Right atrium auricular region (tissue), 2 donors: ENCODE results near the gene CHPF2. TPM values are rescaled to one million over a fixed set of nuclear protein-coding genes. Genes with fewer than 3 reads are reported as not detected.
A peak's percentile ranks its signal among the peaks of the same experiment; 100 is the strongest.

ENCODE experiments used
- DNase-seq: peaks from one replicate; pipeline ENCODE4 v3.0.0-alpha.2; 2019; ENCODE audit warnings: low spot score
- H3K27ac ChIP-seq, 2 donors: fragments of 200-600 bp; sonication (generic); 1 replicate in 1 of 2; 2 replicates in 1 of 2; pipeline ENCODE4 v1.5.1; 2016 to 2019
- H3K27me3 ChIP-seq, 2 donors: fragments of 200-600 bp; sonication (generic); one replicate each; pipeline versions ENCODE4 v1.5.1 to v1.6.0; 2017 to 2019
- H3K36me3 ChIP-seq: fragments of 200-600 bp; sonication (generic); one replicate; pipeline ENCODE4 v1.5.1; 2016
- H3K4me1 ChIP-seq, 2 donors: fragments of 200-600 bp; sonication (generic); one replicate each; pipeline versions ENCODE4 v1.5.1 to v1.6.0; 2017 to 2019
- H3K4me3 ChIP-seq, 2 donors: fragments of 200-600 bp; sonication (generic); 1 replicate in 1 of 2; 2 replicates in 1 of 2; pipeline ENCODE4 v1.5.1; 2017 to 2019; ENCODE audit warnings: mild to moderate bottlenecking in 1 of 2, moderate library complexity in 1 of 2
- H3K9me3 ChIP-seq, 2 donors: fragments of 200-600 bp; sonication (generic); one replicate each; pipeline ENCODE4 v1.5.1; 2019
- total RNA-seq, 2 donors: library from RNA; depleted of rRNA; stranded (reverse); fragments of >200 nt; gene quantifications; one replicate each; pipeline ENCODE4 v1.1.0, GENCODE V29; 2016
- TF ChIP-seq, protein P1 (sequence below), 2 donors: fragments of 200-600 bp; sonication (generic); IDR thresholded peaks; one replicate each; pipeline ENCODE4 v1.5.1; 2019; ENCODE audit warnings: antibody characterized with exemption in 2 of 2

The CHPF2 gene
- total RNA-seq, 2 donors from 2014 or later: 24.7 to 38.1 TPM

DNA sequence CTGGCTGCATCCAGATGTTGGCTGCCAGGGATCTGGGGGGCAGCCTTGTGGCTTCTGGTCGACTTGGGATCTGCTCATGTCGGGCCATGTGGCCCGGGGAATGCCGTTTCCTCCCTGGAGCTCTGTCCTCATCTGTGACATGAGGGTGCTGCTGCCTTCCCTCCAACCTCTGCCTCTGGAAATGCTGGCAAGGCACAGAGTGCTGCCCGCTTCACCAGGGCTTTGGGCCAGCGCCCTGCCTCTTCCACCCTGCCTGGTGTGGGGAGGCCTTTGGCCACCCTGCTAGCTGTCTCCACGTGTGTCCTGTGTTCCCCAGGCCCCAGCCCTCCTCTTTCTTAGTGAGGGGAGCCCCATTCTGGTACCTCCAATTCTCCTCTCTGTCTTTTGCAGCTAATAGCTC lies 22.0 kb downstream of the CHPF2 start:
- TF ChIP-seq, protein P1, sequence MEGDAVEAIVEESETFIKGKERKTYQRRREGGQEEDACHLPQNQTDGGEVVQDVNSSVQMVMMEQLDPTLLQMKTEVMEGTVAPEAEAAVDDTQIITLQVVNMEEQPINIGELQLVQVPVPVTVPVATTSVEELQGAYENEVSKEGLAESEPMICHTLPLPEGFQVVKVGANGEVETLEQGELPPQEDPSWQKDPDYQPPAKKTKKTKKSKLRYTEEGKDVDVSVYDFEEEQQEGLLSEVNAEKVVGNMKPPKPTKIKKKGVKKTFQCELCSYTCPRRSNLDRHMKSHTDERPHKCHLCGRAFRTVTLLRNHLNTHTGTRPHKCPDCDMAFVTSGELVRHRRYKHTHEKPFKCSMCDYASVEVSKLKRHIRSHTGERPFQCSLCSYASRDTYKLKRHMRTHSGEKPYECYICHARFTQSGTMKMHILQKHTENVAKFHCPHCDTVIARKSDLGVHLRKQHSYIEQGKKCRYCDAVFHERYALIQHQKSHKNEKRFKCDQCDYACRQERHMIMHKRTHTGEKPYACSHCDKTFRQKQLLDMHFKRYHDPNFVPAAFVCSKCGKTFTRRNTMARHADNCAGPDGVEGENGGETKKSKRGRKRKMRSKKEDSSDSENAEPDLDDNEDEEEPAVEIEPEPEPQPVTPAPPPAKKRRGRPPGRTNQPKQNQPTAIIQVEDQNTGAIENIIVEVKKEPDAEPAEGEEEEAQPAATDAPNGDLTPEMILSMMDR (IDR thresholded peaks at IDR 0.05): no peak
- DNase-seq: no peak
- no peaks in the 10 kb centered on the region for H3K27me3 ChIP-seq
- peaks cover 0 to 54% of the 10 kb centered on the region in 2 donors for H3K4me1 ChIP-seq
- H3K36me3 ChIP-seq: no peaks in the 10 kb centered on the region
- no peak overlapping the region for H3K4me3 ChIP-seq
- no peaks in the 10 kb centered on the region for H3K9me3 ChIP-seq
- peak overlapping the region; percentile 19 to 35 for H3K27ac ChIP-seq

DNA sequence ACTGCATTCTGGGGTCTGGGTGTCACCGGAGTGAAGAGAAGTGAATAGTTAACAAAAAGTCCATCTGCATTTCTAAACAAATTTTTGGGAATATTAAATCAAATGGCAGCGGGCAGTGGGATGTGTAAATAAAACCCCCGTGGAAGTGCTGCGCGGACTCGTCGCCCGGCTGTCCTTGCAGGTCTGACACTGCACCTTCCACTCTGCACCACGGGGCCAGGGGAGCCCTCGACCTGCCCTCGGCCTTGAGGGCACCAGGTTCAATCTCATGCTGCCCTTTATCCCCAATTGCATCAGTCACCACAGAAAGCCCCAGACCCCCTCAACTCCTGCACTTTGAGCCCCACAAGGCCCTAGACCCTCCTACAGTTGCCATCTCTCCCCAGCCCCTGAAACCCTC lies 22.6 kb downstream of the CHPF2 start:
- TF ChIP-seq, protein P1 (IDR thresholded peaks at IDR 0.05): no peak
- H3K36me3 ChIP-seq: no peaks in the 10 kb centered on the region
- no peak for DNase-seq
- peaks cover 0 to 49% of the 10 kb centered on the region in 2 donors for H3K4me1 ChIP-seq
- H3K27me3 ChIP-seq: no peaks in the 10 kb centered on the region
- peak overlapping the region; percentile 19 to 35 for H3K27ac ChIP-seq
- H3K4me3 ChIP-seq: no peak overlapping the region
- H3K9me3 ChIP-seq: no peaks in the 10 kb centered on the region

DNA sequence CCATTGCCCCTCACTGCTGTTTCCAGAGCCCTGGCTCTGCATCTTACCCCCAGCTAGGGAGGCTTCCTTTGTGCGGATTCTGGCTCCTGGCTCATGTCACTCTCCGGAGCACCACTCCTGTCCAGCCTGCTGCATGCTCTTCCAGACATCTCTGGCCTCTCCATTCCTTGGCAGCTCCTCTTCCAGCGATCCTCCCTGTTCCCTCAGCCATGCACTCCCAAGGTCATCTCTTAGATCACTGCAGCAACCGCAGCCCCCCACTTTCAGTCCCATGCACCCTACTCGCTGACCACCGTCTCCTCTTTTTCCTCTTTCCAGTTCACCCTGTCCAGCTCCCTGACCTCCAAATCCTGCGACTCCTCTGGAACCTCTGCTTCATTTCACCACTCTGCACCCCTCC lies 23.1 kb downstream of the CHPF2 start:
- Histone ChIP-seq H3K36me3 (no peaks in the 10 kb centered on the region), H3K4me3 (no peak overlapping the region), H3K9me3 (no peaks in the 10 kb centered on the region), H3K4me1 (peaks cover 0 to 44% of the 10 kb centered on the region in 2 donors), H3K27ac (no peak overlapping the region), H3K27me3 (no peaks in the 10 kb centered on the region)
- TF ChIP-seq, protein P1 (IDR thresholded peaks at IDR 0.05): no peak
- no peak for DNase-seq

DNA sequence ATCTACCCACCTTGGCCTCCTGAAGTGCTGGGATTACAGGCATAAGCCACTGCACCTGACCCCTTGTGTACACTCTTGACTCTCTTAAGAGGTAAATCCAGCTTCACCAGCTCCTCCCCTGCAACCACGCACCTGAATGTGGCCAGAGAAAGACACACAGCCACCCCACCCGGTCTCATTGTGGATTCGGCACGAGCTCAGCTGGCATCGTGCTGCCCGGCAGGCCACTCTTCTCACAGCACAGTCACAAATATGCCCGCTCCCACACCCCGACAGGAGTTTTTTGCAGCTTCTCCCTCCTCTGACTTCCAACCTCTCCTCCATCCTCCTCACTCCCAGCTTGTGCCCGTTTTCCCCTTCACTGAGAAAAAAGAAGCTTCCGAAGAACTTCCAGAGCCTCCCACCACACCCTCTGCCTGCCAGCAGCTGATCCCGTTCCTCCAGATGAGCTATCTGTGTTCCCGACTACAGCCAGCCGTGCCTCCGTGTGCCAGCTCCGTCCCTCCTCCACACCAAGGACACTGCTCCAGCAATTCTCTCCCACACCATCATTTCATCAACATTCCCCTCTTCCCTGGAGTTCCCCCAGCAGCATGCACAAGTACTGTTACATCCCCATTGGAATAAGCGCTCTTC lies 24.2 kb downstream of the CHPF2 start:
- Histone ChIP-seq H3K9me3 (no peaks in the 10 kb centered on the region), H3K27me3 (no peaks in the 10 kb centered on the region), H3K4me1 (peaks cover 0 to 41% of the 10 kb centered on the region in 2 donors), H3K4me3 (no peak overlapping the region), H3K36me3 (no peaks in the 10 kb centered on the region), H3K27ac (peak overlapping the region in 1 of 2 donors; percentile 48)
- no peak for DNase-seq
- TF ChIP-seq, protein P1 (IDR thresholded peaks at IDR 0.05): no peak

DNA sequence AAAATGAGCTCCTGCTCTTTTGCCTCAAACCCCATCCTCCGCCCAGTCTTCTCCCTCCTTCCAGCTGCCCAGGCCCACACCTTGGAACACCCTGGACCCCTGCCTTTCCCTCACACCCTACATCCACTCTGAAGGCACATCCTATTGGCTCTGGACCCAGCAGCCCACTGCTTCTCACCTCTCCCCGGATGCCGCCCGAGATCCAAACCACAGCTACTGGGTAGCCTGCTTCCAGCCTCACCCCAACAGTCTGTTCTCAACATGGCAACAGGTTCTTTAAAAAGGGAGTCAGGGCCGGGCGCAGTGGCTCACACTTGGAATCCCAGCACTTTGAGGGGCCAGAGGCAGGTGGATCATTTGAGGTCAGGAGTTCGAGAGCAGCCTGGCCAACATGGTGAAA lies 25.7 kb downstream of the CHPF2 start:
- no peaks in the 10 kb centered on the region for H3K27me3 ChIP-seq
- TF ChIP-seq, protein P1 (IDR thresholded peaks at IDR 0.05): no peak
- DNase-seq: no peak

DNA sequence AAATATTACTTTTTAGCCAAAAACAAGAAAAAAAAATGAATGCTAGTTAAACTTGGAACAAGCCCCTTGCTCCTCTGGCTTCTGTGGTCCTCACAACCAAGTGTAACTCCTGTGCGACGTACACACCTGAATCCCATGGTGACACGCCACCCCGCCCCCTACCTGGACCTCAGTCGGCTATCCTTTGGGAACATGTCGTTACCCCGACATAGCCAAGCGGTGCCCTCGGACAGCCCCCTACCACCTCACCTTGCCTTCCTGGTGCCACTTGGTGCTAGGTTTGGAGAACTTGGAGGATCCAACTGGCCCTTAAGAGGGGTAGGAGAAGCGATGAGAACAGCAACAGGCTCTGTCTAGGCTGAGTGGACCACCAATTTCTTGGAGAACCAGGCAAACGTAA lies 28.2 kb downstream of the CHPF2 start:
- no peaks in the 10 kb centered on the region for H3K9me3 ChIP-seq
- no peaks in the 10 kb centered on the region for H3K36me3 ChIP-seq
- no peaks in the 10 kb centered on the region for H3K27me3 ChIP-seq
- TF ChIP-seq, protein P1 (IDR thresholded peaks at IDR 0.05): no peak
- H3K27ac ChIP-seq: no peak overlapping the region
- peaks cover 0 to 14% of the 10 kb centered on the region in 2 donors for H3K4me1 ChIP-seq
- no peak overlapping the region for H3K4me3 ChIP-seq
- no peak for DNase-seq

More for the DNA sequence above, 25.7 kb downstream of the CHPF2 start:
- Histone ChIP-seq H3K9me3 (no peaks in the 10 kb centered on the region), H3K4me1 (peaks cover 0 to 35% of the 10 kb centered on the region in 2 donors), H3K4me3 (no peak overlapping the region), H3K27ac (no peak overlapping the region), H3K36me3 (no peaks in the 10 kb centered on the region)
